ENCODE results near the gene PIM3.

DNA sequence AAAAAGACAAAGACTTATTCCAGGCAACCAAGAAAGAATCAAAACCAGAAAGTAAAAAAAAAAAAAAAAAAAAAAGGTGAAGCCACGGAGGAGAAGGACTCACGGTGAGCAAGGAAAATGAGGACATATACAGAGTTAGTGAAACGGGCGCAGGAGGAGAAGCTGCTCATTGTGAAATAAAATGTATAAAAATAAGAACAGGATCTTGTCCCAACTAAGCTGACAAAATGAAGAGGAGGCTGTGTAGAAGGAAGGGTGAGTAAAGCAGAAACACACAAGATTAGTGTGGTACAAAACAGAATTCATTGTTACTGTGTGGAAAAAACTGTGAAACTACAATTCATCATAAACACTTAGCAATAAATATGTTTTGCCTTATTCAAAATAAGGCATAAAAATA is 44.3 kb downstream of the PIM3 start:
- TF ChIP-seq, protein P1, sequence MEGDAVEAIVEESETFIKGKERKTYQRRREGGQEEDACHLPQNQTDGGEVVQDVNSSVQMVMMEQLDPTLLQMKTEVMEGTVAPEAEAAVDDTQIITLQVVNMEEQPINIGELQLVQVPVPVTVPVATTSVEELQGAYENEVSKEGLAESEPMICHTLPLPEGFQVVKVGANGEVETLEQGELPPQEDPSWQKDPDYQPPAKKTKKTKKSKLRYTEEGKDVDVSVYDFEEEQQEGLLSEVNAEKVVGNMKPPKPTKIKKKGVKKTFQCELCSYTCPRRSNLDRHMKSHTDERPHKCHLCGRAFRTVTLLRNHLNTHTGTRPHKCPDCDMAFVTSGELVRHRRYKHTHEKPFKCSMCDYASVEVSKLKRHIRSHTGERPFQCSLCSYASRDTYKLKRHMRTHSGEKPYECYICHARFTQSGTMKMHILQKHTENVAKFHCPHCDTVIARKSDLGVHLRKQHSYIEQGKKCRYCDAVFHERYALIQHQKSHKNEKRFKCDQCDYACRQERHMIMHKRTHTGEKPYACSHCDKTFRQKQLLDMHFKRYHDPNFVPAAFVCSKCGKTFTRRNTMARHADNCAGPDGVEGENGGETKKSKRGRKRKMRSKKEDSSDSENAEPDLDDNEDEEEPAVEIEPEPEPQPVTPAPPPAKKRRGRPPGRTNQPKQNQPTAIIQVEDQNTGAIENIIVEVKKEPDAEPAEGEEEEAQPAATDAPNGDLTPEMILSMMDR (IDR thresholded peaks at IDR 0.05; ENCODE audit: low read depth, low read length) = no peak
- TF ChIP-seq MAX (IDR thresholded peaks at IDR 0.05; ENCODE audit: low read depth, low read length) = no peak
- no peak for TF ChIP-seq POLR2A (IDR thresholded peaks at IDR 0.05; ENCODE audit: extremely low read depth, insufficient read length)
- TF ChIP-seq MYC (IDR thresholded peaks at IDR 0.05; ENCODE audit: low read depth, low read length) = no peak

Data from NB4 (cell line).